Sigmoid colon (tissue), 7 donors: ENCODE data around the gene GATA2. TPM values are rescaled to one million over a fixed set of nuclear protein-coding genes. Genes with fewer than 3 reads are reported as not detected.

Source experiments
- DNase-seq: peaks from one replicate; pipeline ENCODE4 v3.0.0-alpha.2; 2019
- H3K27ac ChIP-seq, 4 donors: fragments of 200-600 bp; sonication (generic); one replicate each; pipeline ENCODE4 v1.5.1; 2016 to 2019; ENCODE audit warnings: mild to moderate bottlenecking in 1 of 4
- H3K27me3 ChIP-seq, 3 donors: fragments of 200-600 bp; sonication (generic); one replicate each; pipeline ENCODE4 v1.5.1; 2019; ENCODE audit warnings: mild to moderate bottlenecking in 1 of 3
- H3K36me3 ChIP-seq, 4 donors: fragments of 200-600 bp; sonication (generic); one replicate each; pipeline ENCODE4 v1.5.1; 2016 to 2019
- H3K4me1 ChIP-seq, 4 donors: fragments of 200-600 bp; sonication (generic); one replicate each; pipeline ENCODE4 v1.5.1; 2017 to 2019
- H3K4me3 ChIP-seq, 4 donors: fragments of 200-600 bp; sonication (generic); one replicate each; pipeline ENCODE4 v1.5.1; 2017 to 2019; ENCODE audit warnings: mild to moderate bottlenecking in 2 of 4, moderate library complexity in 1 of 4
- H3K9me3 ChIP-seq, 4 donors: fragments of 200-600 bp in 3 of 4; sonication (generic) in 3 of 4; one replicate each; pipeline versions ENCODE4 v1.5.1 to v1.6.1; 2013 to 2019
- CTCF ChIP-seq, 4 experiments: fragments of 450-650 bp in 3 of 4; fragments of 200-600 bp in 1 of 4; IDR thresholded peaks; one replicate each; pipeline ENCODE4 v1.5.1; 2016 to 2019; ENCODE audit warnings: antibody characterized with exemption in 4 of 4, mild to moderate bottlenecking in 3 of 4, moderate library complexity in 2 of 4
- EP300 ChIP-seq, 4 donors: sonication (generic); formaldehyde crosslinking; IDR thresholded peaks; one replicate each; pipeline ENCODE4 v1.6.1; 2017; ENCODE audit warnings: antibody characterized with exemption in 4 of 4
- POLR2A ChIP-seq, 2 donors: fragments of 450-650 bp; IDR thresholded peaks; one replicate each; pipeline ENCODE4 v1.6.1; 2016; ENCODE audit warnings: antibody characterized with exemption in 2 of 2, mild to moderate bottlenecking in 2 of 2, moderate library complexity in 2 of 2
- POLR2AphosphoS5 ChIP-seq, 4 donors: sonication (generic); formaldehyde crosslinking; IDR thresholded peaks; one replicate each; pipeline ENCODE4 v1.6.1; 2017; ENCODE audit warnings: antibody characterized with exemption in 4 of 4
- WGBS, 2 donors: extraction: QIAGEN DNeasy Blood & Tissue Kit; methylation state at CpG; one replicate each; pipeline ENCODE4 v1.1.7; 2013; 5-methylcytosine and 5-hydroxymethylcytosine counted together
- intact Hi-C: fragments of 100-400 bp; cut with DNase I; formaldehyde crosslinking; loops from one replicate; pipeline ENCODE4 v1.15.1; 2023
- polyA plus RNA-seq, 3 donors: library from polyadenylated mRNA; stranded (reverse); fragments of 200-250 nt; gene quantifications; one replicate each; pipeline ENCODE4 v1.2.3, GENCODE V29; 2013
- total RNA-seq, 4 donors: library from RNA; depleted of rRNA; stranded (reverse); fragments of >200 nt; gene quantifications; one replicate each; pipeline ENCODE4 v1.1.0, GENCODE V29; 2016
- donor health status: healthy with polysubstance abuse.
- donor health status: Bipolar disorder and iron deficiency.
- donor health status: healthy.

Gene GATA2
- total and polyA plus RNA-seq, 7 donors: 0.46 to 6.6 (median 3.5) TPM

- no peaks in the 10 kb centered on the region for H3K9me3 ChIP-seq
- no peaks in the 10 kb centered on the region for H3K36me3 ChIP-seq
- intact Hi-C loops: no loop called here
- no peak overlapping the region for H3K4me3 ChIP-seq
- no peaks in the 10 kb centered on the region for H3K4me1 ChIP-seq
- no peak overlapping the region for H3K27ac ChIP-seq
- H3K27me3 ChIP-seq: peaks cover 0 to 4% (median 0%) of the 10 kb centered on the region in 3 donors
- WGBS, 2 donors: 73 to 82% methylated on average over 1 of the region's 1 CpG
- DNase-seq: no peak
- TF ChIP-seq POLR2AphosphoS5 (IDR thresholded peaks at IDR 0.05) (no peak), CTCF (IDR thresholded peaks at IDR 0.05) (no peak), POLR2A (IDR thresholded peaks at IDR 0.05) (no peak), EP300 (IDR thresholded peaks at IDR 0.05) (no peak)
Measured at GRCh38 chr3:128445357-128445756, 47.6 kb downstream of the GATA2 start.

- H3K36me3 ChIP-seq: no peaks in the 10 kb centered on the region
- no peak for TF ChIP-seq POLR2AphosphoS5 (IDR thresholded peaks at IDR 0.05)
- TF ChIP-seq CTCF (IDR thresholded peaks at IDR 0.05): no peak
- TF ChIP-seq POLR2A (IDR thresholded peaks at IDR 0.05): no peak
- TF ChIP-seq EP300 (IDR thresholded peaks at IDR 0.05): no peak
- no peak for DNase-seq
Measured at GRCh38 chr3:128443771-128444170, 49.2 kb downstream of the GATA2 start.

DNA sequence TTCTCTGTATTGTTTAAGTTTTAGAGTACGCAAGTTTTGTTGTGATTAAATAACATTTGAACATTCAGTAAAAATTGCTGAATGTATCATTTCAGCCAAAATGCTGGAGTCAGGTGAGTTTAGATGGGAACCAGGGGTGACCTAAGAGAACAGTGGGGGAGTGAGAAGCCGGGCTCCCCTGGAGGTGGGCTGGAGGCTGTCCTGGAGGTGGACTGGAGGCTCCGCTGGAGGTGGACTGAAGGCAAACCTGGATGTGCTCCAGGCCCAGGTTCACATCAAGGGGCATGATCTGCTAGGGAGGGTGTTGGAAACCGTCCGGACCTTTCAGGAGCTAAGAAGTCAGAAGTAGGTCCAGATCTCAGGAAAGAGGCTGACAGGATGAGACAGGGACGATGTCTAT, 50.1 kb downstream of the GATA2 start:
- no peaks in the 10 kb centered on the region for H3K9me3 ChIP-seq
- H3K4me1 ChIP-seq: no peaks in the 10 kb centered on the region
- H3K4me3 ChIP-seq: no peak overlapping the region
- H3K27ac ChIP-seq: no peak overlapping the region
- 88% methylated on average over 6 of the region's 6 CpGs for WGBS, 2 donors
- H3K36me3 ChIP-seq: no peaks in the 10 kb centered on the region
- no peak for TF ChIP-seq POLR2AphosphoS5 (IDR thresholded peaks at IDR 0.05)
- no peak for TF ChIP-seq POLR2A (IDR thresholded peaks at IDR 0.05)
- no peak for TF ChIP-seq EP300 (IDR thresholded peaks at IDR 0.05)
- TF ChIP-seq CTCF (IDR thresholded peaks at IDR 0.05): no peak
- H3K27me3 ChIP-seq: peaks cover 0 to 15% (median 6%) of the 10 kb centered on the region in 3 donors
- intact Hi-C loops: no loop called here
- no peak for DNase-seq

More at GRCh38 chr3:128443771-128444170, 49.2 kb downstream of the GATA2 start:
- Histone ChIP-seq H3K4me1 (no peaks in the 10 kb centered on the region), H3K9me3 (no peaks in the 10 kb centered on the region), H3K27ac (no peak overlapping the region), H3K4me3 (no peak overlapping the region), H3K27me3 (peaks cover 0 to 10% (median 0%) of the 10 kb centered on the region in 3 donors)
- WGBS, 2 donors: 48 to 70% methylated on average over 3 of the region's 3 CpGs
- intact Hi-C loops: no loop called here

DNA sequence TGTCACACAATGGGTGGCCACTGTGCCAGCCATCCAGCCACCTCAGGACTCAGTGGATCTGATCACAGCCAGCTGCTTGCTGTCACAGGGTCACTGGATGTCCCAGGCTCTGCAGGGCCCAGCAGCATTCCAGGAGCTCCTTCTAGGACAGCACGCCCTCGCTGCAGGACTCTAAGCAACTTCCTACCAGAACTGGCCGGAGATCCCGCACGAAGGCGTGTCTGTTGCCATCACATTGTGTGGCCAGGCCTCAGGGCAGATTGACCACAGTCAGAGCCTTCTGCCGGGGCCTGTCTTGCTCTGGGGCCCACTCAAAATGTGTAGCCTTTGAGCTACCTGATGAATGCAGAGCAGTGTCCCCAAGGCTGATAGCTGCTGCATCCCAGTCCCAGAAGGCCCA, 50.9 kb downstream of the GATA2 start:
- WGBS, 2 donors: 82 to 91% methylated on average over 7 of the region's 7 CpGs
- H3K27ac ChIP-seq: no peak overlapping the region
- TF ChIP-seq EP300 (IDR thresholded peaks at IDR 0.05) (no peak), CTCF (IDR thresholded peaks at IDR 0.05) (no peak), POLR2AphosphoS5 (IDR thresholded peaks at IDR 0.05) (no peak), POLR2A (IDR thresholded peaks at IDR 0.05) (no peak)
- peaks cover 0 to 15% (median 6%) of the 10 kb centered on the region in 3 donors for H3K27me3 ChIP-seq
- intact Hi-C loops: no loop called here
- H3K4me3 ChIP-seq: no peak overlapping the region
- no peaks in the 10 kb centered on the region for H3K36me3 ChIP-seq
- H3K9me3 ChIP-seq: no peaks in the 10 kb centered on the region
- no peak for DNase-seq
- H3K4me1 ChIP-seq: no peaks in the 10 kb centered on the region

DNA sequence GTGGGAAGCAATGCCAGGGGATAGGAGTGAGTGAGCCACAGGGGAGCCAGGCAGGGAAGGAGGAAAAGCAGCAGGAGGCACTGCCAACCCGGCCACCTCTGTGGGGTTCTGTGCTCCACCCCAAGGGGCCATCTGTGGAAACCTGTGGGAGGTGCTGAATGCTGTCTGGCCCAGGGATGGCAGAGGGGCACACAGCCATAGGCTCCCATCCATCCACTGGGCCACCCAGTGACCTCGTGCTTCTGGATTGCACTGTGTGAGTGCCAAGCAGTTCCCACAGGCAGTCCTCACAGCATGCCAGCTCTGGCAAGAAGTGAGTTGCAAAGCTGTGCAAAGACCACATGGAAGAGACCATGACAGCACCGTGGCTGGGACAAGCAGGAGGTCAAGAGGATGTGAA, 53.8 kb downstream of the GATA2 start:
- H3K4me3 ChIP-seq: no peak overlapping the region
- H3K36me3 ChIP-seq: no peaks in the 10 kb centered on the region
- DNase-seq: no peak
- H3K27ac ChIP-seq: no peak overlapping the region
- WGBS, 2 donors: 59 to 82% methylated on average over 3 of the region's 3 CpGs
- no peaks in the 10 kb centered on the region for H3K9me3 ChIP-seq
- H3K4me1 ChIP-seq: no peaks in the 10 kb centered on the region
- TF ChIP-seq POLR2AphosphoS5 (IDR thresholded peaks at IDR 0.05) (no peak), POLR2A (IDR thresholded peaks at IDR 0.05) (no peak), CTCF (IDR thresholded peaks at IDR 0.05) (no peak), EP300 (IDR thresholded peaks at IDR 0.05) (no peak)
- peaks cover 0 to 20% (median 6%) of the 10 kb centered on the region in 3 donors for H3K27me3 ChIP-seq
- intact Hi-C loops: no loop called here
